ENCODE results near the gene PITPNC1.
"Not testable (repeated sequence)": the region's sequence is repeated elsewhere in the genome, so short reads cannot be mapped to it uniquely, and the experiment has no call there.

PITPNC1 gene

DNA sequence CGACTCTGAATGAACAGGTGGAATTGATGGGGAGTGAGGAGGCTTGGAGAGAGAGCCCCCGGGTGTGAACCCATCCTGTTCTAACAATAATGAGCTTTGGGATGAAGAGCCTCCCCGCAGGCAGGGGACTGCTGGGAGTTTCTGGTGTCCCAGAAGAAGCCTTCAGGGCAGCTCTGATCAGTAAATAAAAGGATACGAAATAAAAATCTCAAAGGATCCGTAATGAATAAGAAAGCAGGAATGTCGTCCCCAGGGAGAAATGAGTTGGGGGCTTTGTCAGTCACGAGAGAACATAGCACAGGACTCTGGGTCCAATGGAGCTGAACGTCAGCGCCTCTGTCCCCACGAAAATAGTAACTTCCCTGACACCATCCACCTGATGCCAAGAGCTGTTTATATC, 113.4 kb downstream of the PITPNC1 start:
- in situ Hi-C loops (cut with MboI; ENCODE audit: low sequenced_read_pairs, unreplicated experiment): no loop called here
- TF ChIP-seq, protein P1, sequence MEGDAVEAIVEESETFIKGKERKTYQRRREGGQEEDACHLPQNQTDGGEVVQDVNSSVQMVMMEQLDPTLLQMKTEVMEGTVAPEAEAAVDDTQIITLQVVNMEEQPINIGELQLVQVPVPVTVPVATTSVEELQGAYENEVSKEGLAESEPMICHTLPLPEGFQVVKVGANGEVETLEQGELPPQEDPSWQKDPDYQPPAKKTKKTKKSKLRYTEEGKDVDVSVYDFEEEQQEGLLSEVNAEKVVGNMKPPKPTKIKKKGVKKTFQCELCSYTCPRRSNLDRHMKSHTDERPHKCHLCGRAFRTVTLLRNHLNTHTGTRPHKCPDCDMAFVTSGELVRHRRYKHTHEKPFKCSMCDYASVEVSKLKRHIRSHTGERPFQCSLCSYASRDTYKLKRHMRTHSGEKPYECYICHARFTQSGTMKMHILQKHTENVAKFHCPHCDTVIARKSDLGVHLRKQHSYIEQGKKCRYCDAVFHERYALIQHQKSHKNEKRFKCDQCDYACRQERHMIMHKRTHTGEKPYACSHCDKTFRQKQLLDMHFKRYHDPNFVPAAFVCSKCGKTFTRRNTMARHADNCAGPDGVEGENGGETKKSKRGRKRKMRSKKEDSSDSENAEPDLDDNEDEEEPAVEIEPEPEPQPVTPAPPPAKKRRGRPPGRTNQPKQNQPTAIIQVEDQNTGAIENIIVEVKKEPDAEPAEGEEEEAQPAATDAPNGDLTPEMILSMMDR (IDR thresholded peaks at IDR 0.05; ENCODE audit: borderline replicate concordance, control extremely low read depth, extremely low read depth, insufficient read depth, missing control alignments): no peak

DNA sequence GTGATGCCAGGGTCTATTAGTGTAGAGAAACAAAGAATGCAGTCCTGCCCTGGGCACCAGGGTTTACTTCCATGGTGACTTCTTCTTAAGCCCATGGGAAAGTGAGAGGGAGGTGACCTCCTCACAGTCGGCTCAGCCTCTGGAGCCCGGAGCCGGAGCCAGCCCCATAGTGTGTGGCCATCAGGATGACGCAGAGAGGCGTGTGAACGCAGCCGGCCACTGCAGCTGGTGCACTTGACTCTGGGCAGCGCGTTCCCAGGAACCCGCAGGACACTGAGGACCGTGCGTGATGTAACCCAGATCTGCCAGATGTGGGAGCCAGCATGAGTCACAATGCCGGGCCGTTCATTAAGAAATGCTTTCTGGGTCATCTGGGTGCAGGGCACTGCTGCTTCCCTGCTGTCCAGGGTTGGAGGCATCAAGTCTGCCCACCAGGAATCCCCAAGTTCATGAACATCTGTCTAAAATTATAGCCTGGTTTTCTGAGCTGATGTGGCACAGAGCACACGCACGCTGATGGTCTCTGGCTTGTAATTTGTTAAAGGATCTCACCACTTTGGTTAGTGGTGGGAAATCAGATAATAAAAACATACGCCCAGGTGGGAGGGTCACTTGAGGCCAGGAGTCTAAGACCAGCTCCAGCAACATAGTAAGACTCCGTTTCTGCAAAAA, 114.1 kb downstream of the PITPNC1 start:
- in situ Hi-C loops (cut with MboI; ENCODE audit: low sequenced_read_pairs, unreplicated experiment): no loop called here
- DNase-seq (ENCODE audit: low spot score): no peak
- TF ChIP-seq, protein P1 (IDR thresholded peaks at IDR 0.05; ENCODE audit: borderline replicate concordance, control extremely low read depth, extremely low read depth, insufficient read depth, missing control alignments): no peak

More for the DNA sequence above, 113.4 kb downstream of the PITPNC1 start:
- no peak for DNase-seq (ENCODE audit: low spot score)

DNA sequence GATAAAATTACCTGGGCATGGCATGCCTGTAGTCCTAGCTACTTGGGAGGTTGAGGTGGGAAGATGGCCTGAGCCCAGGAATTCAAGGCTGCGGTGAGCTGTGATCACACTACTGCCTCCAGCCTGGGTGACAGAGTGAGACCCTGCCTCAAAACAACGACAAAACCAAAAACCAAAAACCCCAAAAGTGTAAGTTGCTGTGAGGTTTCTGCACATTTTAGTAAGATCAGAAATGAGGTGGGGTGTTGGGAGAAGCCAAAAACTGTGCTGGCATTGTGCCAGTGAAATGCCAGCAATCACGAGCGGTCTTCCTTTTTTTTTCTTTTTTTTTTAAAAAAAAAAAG, 114.6 kb downstream of the PITPNC1 start:
- in situ Hi-C loops (cut with MboI; ENCODE audit: low sequenced_read_pairs, unreplicated experiment): no loop called here
- TF ChIP-seq, protein P1 (IDR thresholded peaks at IDR 0.05; ENCODE audit: borderline replicate concordance, control extremely low read depth, extremely low read depth, insufficient read depth, missing control alignments): no peak
- DNase-seq (ENCODE audit: low spot score): no peak

DNA sequence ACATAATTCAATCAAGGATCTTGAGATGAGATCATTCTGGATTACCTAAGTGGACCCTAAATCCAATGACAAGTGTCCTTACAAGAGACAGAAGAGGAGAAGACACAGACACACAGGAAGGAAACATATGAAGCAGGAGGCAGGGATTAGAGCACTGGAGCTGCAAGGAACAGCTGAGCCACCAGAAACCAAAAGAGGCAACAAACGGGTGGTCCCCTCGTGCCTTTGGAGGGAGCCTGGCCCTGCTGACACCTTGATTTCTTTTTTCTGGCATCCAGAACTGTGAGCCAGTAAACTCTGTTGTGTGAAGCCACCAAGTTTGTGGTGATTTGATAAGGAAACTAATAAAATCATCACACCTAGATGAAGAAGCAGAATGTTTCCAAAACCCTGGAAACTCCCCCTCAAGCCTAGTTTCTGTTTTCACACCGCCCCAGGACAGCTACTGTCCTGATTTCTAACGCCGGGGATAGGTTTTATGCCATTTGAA, 115.2 kb downstream of the PITPNC1 start:
- in situ Hi-C loops (cut with MboI; ENCODE audit: low sequenced_read_pairs, unreplicated experiment): no loop called here
- no peak for DNase-seq (ENCODE audit: low spot score)
- TF ChIP-seq, protein P1 (IDR thresholded peaks at IDR 0.05; ENCODE audit: borderline replicate concordance, control extremely low read depth, extremely low read depth, insufficient read depth, missing control alignments): no peak

DNA sequence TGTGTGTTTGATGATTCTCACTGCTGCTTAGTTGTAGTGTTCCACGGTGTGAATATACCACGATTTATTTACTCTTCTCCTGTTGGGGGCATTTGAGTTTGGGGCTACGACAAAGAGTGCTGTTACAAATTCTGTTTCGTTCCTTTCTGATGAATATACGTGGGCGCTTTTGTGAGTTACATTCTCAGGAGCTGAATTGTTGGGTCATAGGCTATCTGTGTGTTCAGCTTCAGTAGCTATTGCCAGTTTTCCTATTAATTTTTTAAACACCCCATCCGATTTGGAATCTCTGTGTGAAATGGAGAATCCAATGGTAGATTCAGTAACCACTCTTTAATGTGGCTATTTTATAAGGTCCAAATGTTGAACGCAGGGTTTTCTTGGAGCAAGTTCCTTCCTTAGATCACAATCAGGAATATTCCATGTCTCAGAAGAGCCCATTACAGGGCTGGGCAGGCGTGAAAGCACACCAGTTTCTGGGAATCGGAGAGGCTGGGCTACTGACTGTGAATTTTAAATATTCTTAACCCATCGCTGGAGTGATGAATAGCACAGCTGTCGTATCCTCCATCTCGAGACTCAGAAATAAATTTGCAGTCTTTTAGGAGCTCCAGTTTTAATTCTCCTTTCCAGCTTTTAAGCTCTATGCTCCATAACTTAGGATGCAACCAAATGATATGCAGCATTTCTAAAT, 115.9 kb downstream of the PITPNC1 start:
- TF ChIP-seq, protein P1 (IDR thresholded peaks at IDR 0.05; ENCODE audit: borderline replicate concordance, control extremely low read depth, extremely low read depth, insufficient read depth, missing control alignments): no peak
- DNase-seq (ENCODE audit: low spot score): no peak
- in situ Hi-C loops (cut with MboI; ENCODE audit: low sequenced_read_pairs, unreplicated experiment): no loop called here

DNA sequence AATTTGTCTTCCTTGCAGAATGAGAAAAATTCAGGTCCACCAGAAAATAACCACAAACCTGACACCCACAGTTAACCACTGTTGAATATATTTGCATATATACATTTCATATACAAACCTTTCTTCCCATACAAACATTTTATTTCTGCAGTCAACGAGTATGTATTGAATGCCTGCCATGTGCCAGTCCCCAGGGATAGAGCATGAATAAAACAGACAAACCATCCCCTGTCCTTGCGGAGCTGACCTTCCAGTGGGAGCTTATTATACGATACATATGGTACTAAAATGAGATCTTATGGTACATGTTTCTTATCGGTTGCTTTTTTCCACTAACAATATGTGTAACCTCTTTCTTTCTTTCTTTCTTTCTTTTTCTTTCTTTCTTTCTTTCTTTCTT, 116.7 kb downstream of the PITPNC1 start:
- in situ Hi-C loops (cut with MboI; ENCODE audit: low sequenced_read_pairs, unreplicated experiment): no loop called here
- TF ChIP-seq, protein P1 (IDR thresholded peaks at IDR 0.05; ENCODE audit: borderline replicate concordance, control extremely low read depth, extremely low read depth, insufficient read depth, missing control alignments): no peak
- DNase-seq (ENCODE audit: low spot score): no peak

DNA sequence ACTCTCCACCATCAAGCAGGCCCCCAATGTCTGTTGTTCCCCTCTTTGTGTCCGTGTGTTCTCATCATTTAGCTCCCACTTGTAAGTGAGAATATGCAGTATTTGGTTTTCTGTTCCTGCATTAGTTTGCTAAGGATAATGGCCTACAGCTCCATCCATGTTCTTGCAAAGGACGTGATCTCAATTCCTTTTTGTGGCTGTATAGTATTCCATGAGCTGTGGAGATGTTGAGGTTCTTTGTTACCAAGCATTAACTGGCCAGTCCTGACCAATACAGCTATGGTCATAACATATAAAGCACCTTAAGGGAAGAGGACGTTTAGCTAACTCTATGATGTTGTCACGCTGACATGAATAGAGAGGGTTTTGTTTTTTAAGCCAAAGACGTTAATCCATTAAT, 118.5 kb downstream of the PITPNC1 start:
- in situ Hi-C loops (cut with MboI; ENCODE audit: low sequenced_read_pairs, unreplicated experiment); DNase-seq (ENCODE audit: low spot score): not testable (repeated sequence)
